ENCODE results near the gene TTC8. TPM values are rescaled to one million over a fixed set of nuclear protein-coding genes. Genes with fewer than 3 reads are reported as not detected.

TTC8 gene
- total RNA-seq, 1 donor from 2014 or later, result 23.6 TPM

DNA sequence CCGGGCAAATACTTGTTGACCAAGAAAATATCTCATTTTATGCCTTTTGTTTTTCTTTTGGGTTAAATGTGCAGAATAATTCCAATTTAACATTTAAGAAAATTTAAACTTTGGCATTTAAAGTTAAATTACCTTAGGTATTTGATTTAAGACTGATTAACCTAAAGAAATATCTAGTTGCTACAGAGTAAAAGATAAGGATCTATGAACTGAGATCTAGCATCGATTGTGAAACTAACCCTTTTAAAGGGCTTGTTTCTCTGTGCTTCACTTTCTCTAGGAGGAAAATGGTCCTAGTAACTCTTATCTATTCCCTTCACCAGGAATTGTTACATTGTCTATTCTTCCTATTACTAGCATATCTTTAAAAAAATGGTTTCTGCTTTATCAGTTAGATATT, 2.6 kb upstream of the TTC8 start:
- Mint-ChIP-seq H3K4me1 (ENCODE audit: unreplicated experiment) (peaks cover 10% of the 10 kb centered on the region), H3K36me3 (ENCODE audit: unreplicated experiment) (no peaks in the 10 kb centered on the region), H3K27ac (ENCODE audit: unreplicated experiment) (no peak overlapping the region), H3K27me3 (ENCODE audit: unreplicated experiment) (peaks cover 35% of the 10 kb centered on the region), H3K9me3 (ENCODE audit: unreplicated experiment) (no peaks in the 10 kb centered on the region), H3K4me3 (ENCODE audit: unreplicated experiment) (no peak overlapping the region)
- no peak for DNase-seq (ENCODE audit: extremely low spot score, unreplicated experiment)
- TF ChIP-seq, protein P1, sequence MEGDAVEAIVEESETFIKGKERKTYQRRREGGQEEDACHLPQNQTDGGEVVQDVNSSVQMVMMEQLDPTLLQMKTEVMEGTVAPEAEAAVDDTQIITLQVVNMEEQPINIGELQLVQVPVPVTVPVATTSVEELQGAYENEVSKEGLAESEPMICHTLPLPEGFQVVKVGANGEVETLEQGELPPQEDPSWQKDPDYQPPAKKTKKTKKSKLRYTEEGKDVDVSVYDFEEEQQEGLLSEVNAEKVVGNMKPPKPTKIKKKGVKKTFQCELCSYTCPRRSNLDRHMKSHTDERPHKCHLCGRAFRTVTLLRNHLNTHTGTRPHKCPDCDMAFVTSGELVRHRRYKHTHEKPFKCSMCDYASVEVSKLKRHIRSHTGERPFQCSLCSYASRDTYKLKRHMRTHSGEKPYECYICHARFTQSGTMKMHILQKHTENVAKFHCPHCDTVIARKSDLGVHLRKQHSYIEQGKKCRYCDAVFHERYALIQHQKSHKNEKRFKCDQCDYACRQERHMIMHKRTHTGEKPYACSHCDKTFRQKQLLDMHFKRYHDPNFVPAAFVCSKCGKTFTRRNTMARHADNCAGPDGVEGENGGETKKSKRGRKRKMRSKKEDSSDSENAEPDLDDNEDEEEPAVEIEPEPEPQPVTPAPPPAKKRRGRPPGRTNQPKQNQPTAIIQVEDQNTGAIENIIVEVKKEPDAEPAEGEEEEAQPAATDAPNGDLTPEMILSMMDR (IDR thresholded peaks at IDR 0.05), result no peak

DNA sequence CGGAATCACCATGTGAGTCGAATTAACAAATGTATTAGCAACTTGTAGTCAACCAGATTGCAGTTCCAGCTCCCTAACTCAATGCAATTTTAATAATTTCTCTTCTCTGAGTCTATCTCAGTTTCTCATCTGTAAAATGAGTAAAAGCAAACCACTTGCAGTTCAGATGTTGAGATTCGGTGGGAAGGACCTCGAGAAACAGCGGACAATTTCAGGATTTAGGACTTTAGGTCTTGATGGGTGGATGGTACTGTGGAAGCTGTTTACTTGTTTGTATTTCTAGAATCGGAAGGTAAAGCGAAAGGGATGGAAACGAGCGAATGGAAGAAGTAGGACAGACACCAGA, 510 bp upstream of the TTC8 start:
- Mint-ChIP-seq H3K4me3 (ENCODE audit: unreplicated experiment) (peak overlapping the region; percentile 85), H3K27ac (ENCODE audit: unreplicated experiment) (peak overlapping the region; percentile 99), H3K27me3 (ENCODE audit: unreplicated experiment) (peaks cover 20% of the 10 kb centered on the region), H3K36me3 (ENCODE audit: unreplicated experiment) (no peaks in the 10 kb centered on the region), H3K9me3 (ENCODE audit: unreplicated experiment) (no peaks in the 10 kb centered on the region), H3K4me1 (ENCODE audit: unreplicated experiment) (peaks cover 27% of the 10 kb centered on the region)
- DNase-seq (ENCODE audit: extremely low spot score, unreplicated experiment), result no peak
- TF ChIP-seq, protein P1 (IDR thresholded peaks at IDR 0.05), result no peak

DNA sequence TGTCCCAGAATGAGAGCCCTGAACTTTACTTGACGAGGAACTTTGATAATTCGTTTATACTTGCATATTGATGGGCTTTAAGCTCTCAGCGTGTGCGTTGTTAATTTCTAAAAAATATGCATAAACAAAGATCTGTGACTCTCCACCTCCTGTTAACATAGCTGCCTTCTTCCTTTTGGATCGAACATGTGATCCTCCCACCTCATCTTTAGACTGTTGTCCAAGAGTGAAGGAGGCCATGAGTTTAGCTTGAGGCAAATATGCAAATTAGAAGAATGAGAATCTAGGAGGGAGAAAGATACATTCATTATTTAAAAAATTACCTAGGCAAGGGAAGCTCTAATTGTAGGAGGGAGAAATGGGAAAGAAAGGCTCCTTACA, 617 bp downstream of the TTC8 start:
- peak overlapping the region; percentile 99 for H3K27ac Mint-ChIP-seq (ENCODE audit: unreplicated experiment)
- H3K4me1 Mint-ChIP-seq (ENCODE audit: unreplicated experiment), result peaks cover 31% of the 10 kb centered on the region
- TF ChIP-seq, protein P1 (IDR thresholded peaks at IDR 0.05), result no peak
- H3K27me3 Mint-ChIP-seq (ENCODE audit: unreplicated experiment), result peaks cover 9% of the 10 kb centered on the region
- DNase-seq (ENCODE audit: extremely low spot score, unreplicated experiment), result no peak
- H3K36me3 Mint-ChIP-seq (ENCODE audit: unreplicated experiment), result no peaks in the 10 kb centered on the region
- H3K4me3 Mint-ChIP-seq (ENCODE audit: unreplicated experiment), result peak overlapping the region; percentile 85
- H3K9me3 Mint-ChIP-seq (ENCODE audit: unreplicated experiment), result no peaks in the 10 kb centered on the region

DNA sequence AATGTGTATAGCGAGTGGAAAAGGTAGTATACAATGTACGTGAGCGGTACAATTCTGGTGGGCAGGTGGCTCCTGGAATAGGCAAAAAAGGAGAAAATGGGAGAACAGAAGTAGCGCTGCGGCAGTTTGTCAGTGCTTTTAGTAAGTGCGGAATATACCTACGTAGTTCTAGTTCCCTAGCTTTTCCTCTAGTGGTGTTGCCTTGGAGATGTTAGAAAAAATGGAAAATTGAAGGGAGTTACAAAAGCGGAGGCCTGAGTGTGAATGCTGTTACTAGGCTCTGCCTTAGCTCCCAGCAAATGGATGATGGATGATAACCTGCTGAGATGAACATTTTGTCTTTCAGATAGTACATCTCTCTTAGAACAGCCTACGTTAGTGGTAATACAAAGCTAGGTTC, 1.1 kb downstream of the TTC8 start:
- peaks cover 31% of the 10 kb centered on the region for H3K4me1 Mint-ChIP-seq (ENCODE audit: unreplicated experiment)
- no peak for DNase-seq (ENCODE audit: extremely low spot score, unreplicated experiment)
- no peak overlapping the region for H3K27ac Mint-ChIP-seq (ENCODE audit: unreplicated experiment)
- H3K36me3 Mint-ChIP-seq (ENCODE audit: unreplicated experiment), result no peaks in the 10 kb centered on the region
- peak overlapping the region; percentile 85 for H3K4me3 Mint-ChIP-seq (ENCODE audit: unreplicated experiment)
- TF ChIP-seq, protein P1 (IDR thresholded peaks at IDR 0.05), result no peak
- peaks cover 7% of the 10 kb centered on the region for H3K27me3 Mint-ChIP-seq (ENCODE audit: unreplicated experiment)
- no peaks in the 10 kb centered on the region for H3K9me3 Mint-ChIP-seq (ENCODE audit: unreplicated experiment)

DNA sequence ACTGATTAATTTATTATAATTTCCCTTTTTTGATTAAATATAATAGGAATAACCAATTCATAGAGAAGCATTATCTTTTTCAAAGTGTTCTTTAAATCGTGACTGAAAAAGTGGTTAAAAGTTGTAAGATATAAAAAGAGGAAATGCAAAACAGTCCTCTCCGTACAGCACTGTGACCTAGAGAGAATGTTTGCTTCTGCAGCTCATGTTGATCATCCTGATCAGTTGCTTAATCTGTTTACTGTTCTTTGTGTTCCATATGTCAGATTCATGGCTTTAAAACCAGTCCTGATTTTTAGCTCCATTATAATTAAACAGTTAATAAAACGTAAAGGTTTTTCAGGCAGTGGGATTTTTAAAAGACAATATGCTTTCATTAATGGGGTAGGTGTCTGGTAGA, 4.7 kb downstream of the TTC8 start:
- H3K4me1 Mint-ChIP-seq (ENCODE audit: unreplicated experiment), result peaks cover 41% of the 10 kb centered on the region
- no peak overlapping the region for H3K4me3 Mint-ChIP-seq (ENCODE audit: unreplicated experiment)
- H3K27ac Mint-ChIP-seq (ENCODE audit: unreplicated experiment), result no peak overlapping the region
- DNase-seq (ENCODE audit: extremely low spot score, unreplicated experiment), result no peak
- H3K36me3 Mint-ChIP-seq (ENCODE audit: unreplicated experiment), result peaks cover 4% of the 10 kb centered on the region
- TF ChIP-seq, protein P1 (IDR thresholded peaks at IDR 0.05), result no peak
- H3K27me3 Mint-ChIP-seq (ENCODE audit: unreplicated experiment), result no peaks in the 10 kb centered on the region
- H3K9me3 Mint-ChIP-seq (ENCODE audit: unreplicated experiment), result no peaks in the 10 kb centered on the region

All from osteocyte (in vitro differentiated cells).